MM.1S (cell line): ENCODE measurements around the gene PLCB2.

ENCODE experiments used
- CTCF ChIP-seq: fragments of 300-600 bp; sonication (generic); IDR thresholded peaks from 2 replicates; pipeline ENCODE4 v1.5.1; 2016; ENCODE audit warnings: antibody characterized with exemption, low read length, mixed read lengths
- EZH2 ChIP-seq: fragments of 300-600 bp; sonication (generic); optimal IDR thresholded peaks from 2 replicates; pipeline ENCODE3; 2017; ENCODE audit warnings: low read depth, mild to moderate bottlenecking, antibody characterized with exemption, low read length, mixed read lengths
- EZH2phosphoT487 ChIP-seq: fragments of 300-600 bp; sonication (generic); IDR thresholded peaks from 2 replicates; pipeline ENCODE4 v1.6.1; 2018; ENCODE audit warnings: antibody characterized with exemption, low read length

- no peak for TF ChIP-seq EZH2phosphoT487
- no peak for TF ChIP-seq CTCF
- TF ChIP-seq EZH2: no peak
Measured at GRCh38 chr15:40334541-40334940, 26.8 kb upstream of the PLCB2 start.
